NT2/D1 (cell line): ENCODE results near the gene SH3PXD2B.

ENCODE experiments used
- YY1 ChIP-seq: IDR thresholded peaks from 2 replicates; pipeline ENCODE4 v1.6.1; 2011; ENCODE audit not compliant: insufficient read length, insufficient read depth
- ZNF274 ChIP-seq: IDR thresholded peaks from 2 replicates; pipeline ENCODE4 v1.6.1; 2011; ENCODE audit warnings: mild to moderate bottlenecking, low read depth, low read length

DNA sequence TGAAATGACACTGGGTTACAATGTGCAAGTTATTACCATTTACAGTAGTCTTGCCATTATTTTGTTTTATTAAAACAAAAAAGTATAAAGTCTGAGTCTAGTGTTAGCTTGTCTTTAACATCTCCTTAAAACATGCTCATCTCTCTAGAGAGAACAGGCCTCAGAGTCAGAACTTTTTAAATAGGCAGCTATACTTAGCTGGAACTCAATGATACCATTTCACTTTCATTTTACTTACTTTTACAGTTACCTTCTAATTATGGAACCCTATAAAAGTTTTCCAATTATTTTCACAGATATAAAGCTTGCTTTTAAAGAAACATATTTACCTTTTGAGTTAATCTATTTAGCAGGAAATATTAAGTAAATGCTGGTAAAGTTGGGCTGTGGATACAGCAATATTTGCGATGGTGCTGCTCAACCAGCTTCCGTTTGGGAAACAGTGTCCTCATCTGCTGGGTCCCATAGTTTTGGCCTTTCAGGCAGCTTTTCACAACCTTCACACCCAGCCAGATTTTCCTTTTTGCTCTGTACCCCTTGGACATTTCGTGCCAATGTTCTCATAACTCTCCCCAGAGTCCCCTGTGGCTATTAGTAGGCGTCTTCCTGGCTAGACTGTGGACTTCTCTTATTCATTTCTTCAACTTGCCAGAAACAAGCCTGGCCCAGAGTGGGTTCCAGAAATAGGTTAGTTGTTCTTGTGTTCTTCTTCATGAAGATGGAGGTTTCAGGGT is 134.4 kb downstream of the SH3PXD2B start:
- TF ChIP-seq ZNF274 = no peak
- TF ChIP-seq YY1 = no peak
